IMR-90 (cell line): ENCODE measurements around the gene MEF2C. TPM values are rescaled to one million over a fixed set of nuclear protein-coding genes. Genes with fewer than 3 reads are reported as not detected.

ENCODE experiments used
- ATAC-seq: fragments of 200-7000 bp; cut with Tn5 transposase; 2 replicates; pipeline ENCODE4 v1.9.1; 2020; ENCODE audit warnings: low read depth, mild to moderate bottlenecking, moderate library complexity
- BruUV-seq: library from RNA; stranded (reverse); fragments of 400-500 nt; replicated peaks from 2 replicates; lab custom pipeline; 2021; lab: Mats Ljungman, UMichigan
- CTCF ChIA-PET: fragments of 300-600 bp; formaldehyde crosslinking; extraction: SDS; loops from one replicate; lab custom pipeline; 2021; ENCODE audit warnings: antibody characterized with exemption; lab: Yijun Ruan, JAX
- POLR2A ChIA-PET: fragments of 300-600 bp; sonication (Branson Sonifier 250); formaldehyde crosslinking; loops from one replicate; lab custom pipeline; 2022; ENCODE audit warnings: antibody characterized with exemption; ENCODE audit not compliant: unreplicated experiment; lab: Charles Lee
- DNase-seq: peaks from one replicate; pipeline ENCODE4 v3.0.0; 2013
- H2AFZ ChIP-seq: replicated peaks from 2 replicates; pipeline ENCODE3; 2013; ENCODE audit warnings: low read length, mild to moderate bottlenecking; ENCODE audit not compliant: poor library complexity
- H2AK5ac ChIP-seq: 2 replicates; pipeline ENCODE4 v1.6.1; 2013; ENCODE audit warnings: low read depth, low read length, inconsistent platforms
- H2AK9ac ChIP-seq: replicated peaks from 2 replicates; pipeline ENCODE3; 2013; ENCODE audit warnings: mild to moderate bottlenecking, low read depth, low read length, moderate library complexity; ENCODE audit not compliant: poor library complexity
- H2BK120ac ChIP-seq: 2 replicates; pipeline ENCODE4 v1.6.1; 2013; ENCODE audit warnings: low read depth, low read length, inconsistent platforms
- H2BK15ac ChIP-seq: 3 replicates; pipeline ENCODE4 v1.6.1; 2013; ENCODE audit warnings: low read depth, low read length, inconsistent platforms
- H2BK20ac ChIP-seq: 2 replicates; pipeline ENCODE4 v1.6.1; 2013; ENCODE audit warnings: low read depth, mild to moderate bottlenecking, inconsistent platforms, low read length, moderate library complexity
- H2BK5ac ChIP-seq: 2 replicates; pipeline ENCODE4 v1.6.1; 2013; ENCODE audit warnings: mild to moderate bottlenecking, low read depth, low read length, inconsistent platforms; ENCODE audit not compliant: poor library complexity, severe bottlenecking
- H3K14ac ChIP-seq: replicated peaks from 2 replicates; pipeline ENCODE4 v1.6.1; 2013; ENCODE audit warnings: low read depth, low read length, inconsistent platforms
- H3K18ac ChIP-seq: 2 replicates; pipeline ENCODE4 v1.6.1; 2013; ENCODE audit warnings: low read depth, low read length, control low read depth
- H3K23ac ChIP-seq: 2 replicates; pipeline ENCODE4 v1.6.1; 2013; ENCODE audit warnings: low read depth, low read length, inconsistent platforms
- H3K27ac ChIP-seq: 2 replicates; pipeline ENCODE4 v1.5.1; 2013; ENCODE audit warnings: mild to moderate bottlenecking, control low read depth, low read length; ENCODE audit not compliant: insufficient read depth
- H3K27me3 ChIP-seq: 2 replicates; pipeline ENCODE4 v1.6.1; 2013; ENCODE audit warnings: low read length; ENCODE audit not compliant: control insufficient read depth, insufficient read depth
- H3K36me3 ChIP-seq: 2 replicates; pipeline ENCODE4 v1.6.1; 2013; ENCODE audit warnings: low read length, mixed read lengths; ENCODE audit not compliant: control insufficient read depth, insufficient read depth
- H3K4ac ChIP-seq: 2 replicates; pipeline ENCODE4 v1.6.1; 2013; ENCODE audit warnings: low read depth, low read length, inconsistent platforms
- H3K4me1 ChIP-seq: 2 replicates; pipeline ENCODE4 v1.6.1; 2013; ENCODE audit warnings: low read length, mixed read lengths; ENCODE audit not compliant: control insufficient read depth, insufficient read depth
- H3K4me2 ChIP-seq: 2 replicates; pipeline ENCODE4 v1.6.1; 2013; ENCODE audit warnings: low read depth, mild to moderate bottlenecking, control low read depth, low read length, moderate library complexity
- H3K4me3 ChIP-seq: 2 replicates; pipeline ENCODE4 v1.5.1; 2013; ENCODE audit warnings: low read depth, mild to moderate bottlenecking, control low read depth, low read length, moderate library complexity; ENCODE audit not compliant: insufficient read depth
- H3K56ac ChIP-seq: 2 replicates; pipeline ENCODE4 v1.6.1; 2013; ENCODE audit warnings: low read length, inconsistent platforms; ENCODE audit not compliant: insufficient read depth; ENCODE audit errors: extremely low read depth
- H3K79me1 ChIP-seq, 2 experiments: 2 replicates each; pipeline ENCODE4 v1.6.1; 2013; ENCODE audit warnings: low read length in 2 of 2, inconsistent platforms in 1 of 2, low read depth in 1 of 2
- H3K9ac ChIP-seq: 2 replicates; pipeline ENCODE4 v1.6.1; 2013; ENCODE audit warnings: low read depth, low read length, control low read depth
- H3K9me1 ChIP-seq: 2 replicates; pipeline ENCODE4 v1.6.1; 2013; ENCODE audit warnings: low read length, inconsistent platforms; ENCODE audit not compliant: insufficient read depth
- H3K9me3 ChIP-seq: 2 replicates; pipeline ENCODE4 v1.6.1; 2013; ENCODE audit warnings: low read length; ENCODE audit not compliant: control insufficient read depth, insufficient read depth
- H4K20me1 ChIP-seq: 2 replicates; pipeline ENCODE4 v1.6.1; 2013; ENCODE audit warnings: low read length, inconsistent platforms; ENCODE audit not compliant: insufficient read depth
- H4K5ac ChIP-seq: 2 replicates; pipeline ENCODE4 v1.6.1; 2013; ENCODE audit warnings: mild to moderate bottlenecking, low read depth, low read length, control low read depth
- H4K8ac ChIP-seq, 2 experiments: 2 replicates each; pipeline ENCODE4 v1.6.1; 2013; ENCODE audit warnings: low read depth in 2 of 2, low read length in 2 of 2, control low read depth in 1 of 2, inconsistent platforms in 1 of 2
- H4K91ac ChIP-seq: 2 replicates; pipeline ENCODE4 v1.6.1; 2013; ENCODE audit warnings: low read depth, low read length, inconsistent platforms; ENCODE audit not compliant: insufficient read depth
- BHLHE40 ChIP-seq: fragments of 150-350 bp; IDR thresholded peaks from 2 replicates; pipeline ENCODE4 v1.6.1; 2016; ENCODE audit warnings: mild to moderate bottlenecking, low read depth, low read length
- CHD1 ChIP-seq: IDR thresholded peaks from 2 replicates; pipeline ENCODE4 v1.6.1; 2012; ENCODE audit warnings: low read depth, low read length, improper control_type of control experiment
- ELK1 ChIP-seq: fragments of 150-350 bp; IDR thresholded peaks from 2 replicates; pipeline ENCODE4 v1.6.1; 2016; ENCODE audit warnings: low read depth, mild to moderate bottlenecking, low read length, moderate library complexity, borderline replicate concordance
- FOS ChIP-seq: fragments of 150-350 bp; IDR thresholded peaks from 2 replicates; pipeline ENCODE4 v1.6.1; 2016; ENCODE audit warnings: low read depth, low read length
- MAFK ChIP-seq: IDR thresholded peaks from 2 replicates; pipeline ENCODE4 v1.6.1; 2012; ENCODE audit warnings: low read depth, low read length, improper control_type of control experiment
- MAZ ChIP-seq: IDR thresholded peaks from 2 replicates; pipeline ENCODE4 v1.6.1; 2012; ENCODE audit warnings: low read depth, mild to moderate bottlenecking, low read length, improper control_type of control experiment, moderate library complexity, borderline replicate concordance
- MXI1 ChIP-seq: IDR thresholded peaks from 2 replicates; pipeline ENCODE4 v1.6.1; 2012; ENCODE audit warnings: low read depth, mild to moderate bottlenecking, low read length, moderate library complexity, borderline replicate concordance
- NFE2L2 ChIP-seq: fragments of 150-350 bp; IDR thresholded peaks from 2 replicates; pipeline ENCODE4 v1.6.1; 2016; ENCODE audit warnings: low read depth, mild to moderate bottlenecking, low read length
- POLR2A ChIP-seq: IDR thresholded peaks from 2 replicates; pipeline ENCODE4 v1.6.1; 2012; ENCODE audit warnings: mild to moderate bottlenecking, low read depth, low read length
- RCOR1 ChIP-seq: IDR thresholded peaks from 2 replicates; pipeline ENCODE4 v1.6.1; 2012; ENCODE audit warnings: mild to moderate bottlenecking, low read length, improper control_type of control experiment; ENCODE audit not compliant: insufficient replicate concordance
- RFX5 ChIP-seq: IDR thresholded peaks from 2 replicates; pipeline ENCODE4 v1.8.0; 2012; ENCODE audit warnings: low read depth, mild to moderate bottlenecking, low read length, moderate library complexity
- WGBS, 2 experiments: methylation state at CpG; one replicate each; pipeline versions ENCODE4 v1.1.5 to v1.1.7; 2013; ENCODE audit warnings: missing lambda C conversion rate in 2 of 2; ENCODE audit not compliant: insufficient read length in 1 of 2; ENCODE audit errors: extremely low coverage in 2 of 2; 5-methylcytosine and 5-hydroxymethylcytosine counted together
- dilution Hi-C: fragments of 300-500 bp; cut with HindIII; formaldehyde crosslinking; loops from one replicate; pipeline ENCODE4 v1.14.3; 2018; ENCODE audit warnings: low sequenced_read_pairs; ENCODE audit not compliant: unreplicated experiment
- in situ Hi-C: fragments of 300-500 bp; cut with MboI; formaldehyde crosslinking; loops from 3 replicates; pipeline ENCODE4 v1.14.3; 2019; ENCODE audit warnings: low sequenced_read_pairs, inconsistent platforms, mixed read lengths
- intact Hi-C: fragments of 100-400 bp; cut with micrococcal nuclease; formaldehyde crosslinking; loops from 2 replicates; pipeline ENCODE4 v1.10.0; 2022
- polyA plus RNA-seq, 3 experiments: library from polyadenylated mRNA; depleted of rRNA; stranded (reverse); fragments of >200 nt; gene quantifications; 2 replicates each; pipeline ENCODE4 v1.2.3, GENCODE V29; 2012; ENCODE audit warnings: low replicate concordance in 1 of 3
- total RNA-seq: library from RNA; depleted of rRNA; stranded (reverse); fragments of >200 nt; gene quantifications from 2 replicates; pipeline ENCODE4 v1.2.3, GENCODE V29; 2012
- TF ChIP-seq, protein P1 (sequence below): conservative IDR thresholded peaks from 2 replicates; pipeline ENCODE4 v1.5.1; 2012; ENCODE audit warnings: mild to moderate bottlenecking, low read depth, low read length, improper control_type of control experiment
- TF ChIP-seq, protein P2 (sequence below): fragments of 150-350 bp; IDR thresholded peaks from 2 replicates; pipeline ENCODE4 v1.6.1; 2017; ENCODE audit warnings: mild to moderate bottlenecking, antibody characterized with exemption, low read length, low read depth

MEF2C gene
- total and polyA plus RNA-seq, 2 of the 4 experiments (the other 2 are of a cell fraction): 1.5 to 6.8 TPM

DNA sequence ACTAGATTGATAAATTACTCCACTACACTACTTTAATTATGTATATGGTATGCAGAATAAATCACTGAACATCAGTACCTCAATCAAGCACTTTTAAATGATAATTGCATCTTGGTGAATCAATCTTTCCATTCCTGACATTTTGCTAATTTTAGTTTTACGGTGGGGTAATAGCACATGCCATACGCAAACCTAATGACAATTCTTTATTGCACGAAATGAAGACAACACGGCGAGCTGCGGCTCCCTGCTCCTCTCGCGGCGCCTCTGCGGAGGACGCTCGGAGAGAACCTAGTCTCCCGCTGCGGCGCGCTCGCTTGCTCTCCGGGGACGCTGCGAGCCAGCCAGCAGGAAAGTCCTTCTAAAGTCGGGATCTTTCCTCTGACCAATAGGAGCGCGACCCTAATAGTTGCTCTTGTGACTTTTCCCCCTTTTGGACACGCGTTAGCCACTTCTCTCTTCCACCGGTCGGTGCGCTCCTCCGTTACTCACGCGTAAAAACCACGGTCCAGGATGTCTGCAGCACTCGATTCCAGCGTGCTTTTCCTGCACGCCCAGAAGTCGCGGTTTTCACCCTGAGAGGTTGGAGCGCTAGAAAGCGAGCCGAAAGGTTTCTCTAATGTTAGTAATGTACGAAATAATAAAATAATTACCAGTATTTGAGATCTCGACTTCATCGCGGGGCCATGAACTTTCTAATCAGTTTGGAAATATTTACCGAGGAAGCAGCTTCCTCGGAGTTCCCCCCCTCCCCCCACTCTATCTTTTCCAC lies 1.0 kb upstream of the MEF2C start:
- 0% methylated on average over 6 of the region's 46 CpGs; no CpG with 5 or more reads in 1 of the 2 experiments for WGBS, 2 experiments
- ATAC-seq (peak; percentile 63), DNase-seq (peak; percentile 72)
- in situ Hi-C loops (loop anchor here (10.0 kb wide), 1 partner anchor 61 kb away; no protein-coding TSS in a partner anchor), intact Hi-C loops (loop anchor here (1.0 to 10.0 kb wide), 5 partner anchors 58 to 1383 kb away; no protein-coding TSS in a partner anchor), dilution Hi-C loops (no loop called here)
- Histone ChIP-seq H3K79me1 (0 out of 4 replicates have a peak, but pooled peaks cover 0 to 17% of the 10 kb centered on the region in 2 experiments), H2AK5ac (no peak overlapping the region), H3K4me1 (0 out of 2 replicates have a peak, but pooled peaks cover 3% of the 10 kb centered on the region), H3K23ac (peak overlapping the region; percentile 59), H3K4me2 (peak overlapping the region; percentile 60), H2BK5ac (peak overlapping the region; percentile 16), H4K8ac (peak overlapping the region in 1 of 2 experiments; percentile 1; a peak in 2 of 4 replicates), H3K27me3 (no peaks in the 10 kb centered on the region), H2BK20ac (no peak overlapping the region), H2BK15ac (no peak overlapping the region), H3K9me1 (no peaks in the 10 kb centered on the region), H2AK9ac (peak overlapping the region; percentile 75), H3K27ac (peak overlapping the region; percentile 16), H4K91ac (no peak overlapping the region), H3K14ac (peak overlapping the region; percentile 54), H3K4ac (no peak overlapping the region; the same call in 1 of the 2 replicates), H3K9ac (peak overlapping the region; percentile 81), H2BK120ac (0 out of 2 replicates have a peak overlapping the region, but pooled peaks have one; percentile 21), H2AFZ (peak overlapping the region; percentile 90), H4K20me1 (no peaks in the 10 kb centered on the region), H3K56ac (peak overlapping the region; percentile 86; the same call in 1 of the 2 replicates), H3K36me3 (no peaks in the 10 kb centered on the region), H3K9me3 (no peaks in the 10 kb centered on the region), H3K4me3 (peak overlapping the region; percentile 61), H3K18ac (no peak overlapping the region), H4K5ac (no peak overlapping the region)
- no TSS peak for BruUV-seq
- ChIA-PET POLR2A (no interaction called here), CTCF (interaction anchor here (0.6 to 0.8 kb wide), 2 partner anchors 47 to 155 kb away, joined by 3 read pairs; no protein-coding TSS in a partner anchor)
- TF ChIP-seq POLR2A (no peak), MXI1 (peak; percentile 62; the same call in 1 of the 2 replicates), BHLHE40 (0 out of 2 replicates have a peak, but pooled peaks have one; percentile 11), FOS (no peak), NFE2L2 (no peak), MAZ (no peak), RFX5 (no peak), CHD1 (no peak), ELK1 (no peak), MAFK (no peak), RCOR1 (no peak)
- TF ChIP-seq, protein P1, sequence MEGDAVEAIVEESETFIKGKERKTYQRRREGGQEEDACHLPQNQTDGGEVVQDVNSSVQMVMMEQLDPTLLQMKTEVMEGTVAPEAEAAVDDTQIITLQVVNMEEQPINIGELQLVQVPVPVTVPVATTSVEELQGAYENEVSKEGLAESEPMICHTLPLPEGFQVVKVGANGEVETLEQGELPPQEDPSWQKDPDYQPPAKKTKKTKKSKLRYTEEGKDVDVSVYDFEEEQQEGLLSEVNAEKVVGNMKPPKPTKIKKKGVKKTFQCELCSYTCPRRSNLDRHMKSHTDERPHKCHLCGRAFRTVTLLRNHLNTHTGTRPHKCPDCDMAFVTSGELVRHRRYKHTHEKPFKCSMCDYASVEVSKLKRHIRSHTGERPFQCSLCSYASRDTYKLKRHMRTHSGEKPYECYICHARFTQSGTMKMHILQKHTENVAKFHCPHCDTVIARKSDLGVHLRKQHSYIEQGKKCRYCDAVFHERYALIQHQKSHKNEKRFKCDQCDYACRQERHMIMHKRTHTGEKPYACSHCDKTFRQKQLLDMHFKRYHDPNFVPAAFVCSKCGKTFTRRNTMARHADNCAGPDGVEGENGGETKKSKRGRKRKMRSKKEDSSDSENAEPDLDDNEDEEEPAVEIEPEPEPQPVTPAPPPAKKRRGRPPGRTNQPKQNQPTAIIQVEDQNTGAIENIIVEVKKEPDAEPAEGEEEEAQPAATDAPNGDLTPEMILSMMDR: no peak
- TF ChIP-seq, protein P2, sequence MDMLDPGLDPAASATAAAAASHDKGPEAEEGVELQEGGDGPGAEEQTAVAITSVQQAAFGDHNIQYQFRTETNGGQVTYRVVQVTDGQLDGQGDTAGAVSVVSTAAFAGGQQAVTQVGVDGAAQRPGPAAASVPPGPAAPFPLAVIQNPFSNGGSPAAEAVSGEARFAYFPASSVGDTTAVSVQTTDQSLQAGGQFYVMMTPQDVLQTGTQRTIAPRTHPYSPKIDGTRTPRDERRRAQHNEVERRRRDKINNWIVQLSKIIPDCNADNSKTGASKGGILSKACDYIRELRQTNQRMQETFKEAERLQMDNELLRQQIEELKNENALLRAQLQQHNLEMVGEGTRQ: no peak
